ENCODE data around the gene GALNT12. TPM values are rescaled to one million over a fixed set of nuclear protein-coding genes. Genes with fewer than 3 reads are reported as not detected.

GALNT12 gene
- total RNA-seq, 2 donors from 2014 or later = 69.6 to 145 TPM

- H3K27ac ChIP-seq = no peak overlapping the region
- H3K36me3 ChIP-seq = no peaks in the 10 kb centered on the region
- no peak for DNase-seq
- TF ChIP-seq CTCF (IDR thresholded peaks at IDR 0.05) = no peak
- no peaks in the 10 kb centered on the region for H3K27me3 ChIP-seq
- intact Hi-C loops (cut with DNase I) = loop anchor here (5.0 kb wide), 1 partner anchor 473 kb away; no protein-coding TSS in a partner anchor
- no peak overlapping the region for H3K4me3 ChIP-seq
- H3K9ac ChIP-seq (ENCODE audit: low read depth in 2 of 2, low read length in 2 of 2) = no peak overlapping the region
- no peaks in the 10 kb centered on the region for H3K4me1 ChIP-seq
- H3K9me3 ChIP-seq = no peaks in the 10 kb centered on the region
Observed at GRCh38 chr9:98790134-98790841, 17.2 kb upstream of the GALNT12 start.

GRCh38 chr9:98790842-98791607 lies 16.4 kb upstream of the GALNT12 start:
- H3K36me3 ChIP-seq = no peaks in the 10 kb centered on the region
- H3K4me3 ChIP-seq = no peak overlapping the region
- TF ChIP-seq CTCF (IDR thresholded peaks at IDR 0.05) = peak; percentile 99
- no peak overlapping the region for H3K27ac ChIP-seq
- intact Hi-C loops (cut with DNase I) = loop anchor here (5.0 kb wide), 1 partner anchor 474 kb away; no protein-coding TSS in a partner anchor
- DNase-seq = peak; percentile 83
- no peak overlapping the region for H3K9ac ChIP-seq (ENCODE audit: low read depth in 2 of 2, low read length in 2 of 2)
- no peaks in the 10 kb centered on the region for H3K27me3 ChIP-seq
- no peaks in the 10 kb centered on the region for H3K4me1 ChIP-seq
- no peaks in the 10 kb centered on the region for H3K9me3 ChIP-seq

- intact Hi-C loops (cut with DNase I) = loop anchor here (5.0 kb wide), 1 partner anchor 475 kb away; no protein-coding TSS in a partner anchor
- H3K4me1 ChIP-seq = no peaks in the 10 kb centered on the region
Observed at GRCh38 chr9:98791608-98792490, 15.6 kb upstream of the GALNT12 start.

GRCh38 chr9:98793031-98793430 lies 14.4 kb upstream of the GALNT12 start:
- no peak overlapping the region for H3K27ac ChIP-seq
- no peak for DNase-seq
- no peaks in the 10 kb centered on the region for H3K9me3 ChIP-seq
- no peaks in the 10 kb centered on the region for H3K36me3 ChIP-seq
- no peak overlapping the region for H3K9ac ChIP-seq (ENCODE audit: low read depth in 2 of 2, low read length in 2 of 2)
- no peak overlapping the region for H3K4me3 ChIP-seq
- H3K4me1 ChIP-seq = no peaks in the 10 kb centered on the region
- no peaks in the 10 kb centered on the region for H3K27me3 ChIP-seq
- intact Hi-C loops (cut with DNase I) = loop anchor here (5.0 kb wide), 1 partner anchor 476 kb away; no protein-coding TSS in a partner anchor
- TF ChIP-seq CTCF (IDR thresholded peaks at IDR 0.05) = no peak

More at GRCh38 chr9:98791608-98792490, 15.6 kb upstream of the GALNT12 start:
- Histone ChIP-seq H3K9ac (ENCODE audit: low read depth in 2 of 2, low read length in 2 of 2) (no peak overlapping the region), H3K4me3 (no peak overlapping the region), H3K36me3 (no peaks in the 10 kb centered on the region), H3K27ac (no peak overlapping the region), H3K27me3 (no peaks in the 10 kb centered on the region), H3K9me3 (no peaks in the 10 kb centered on the region)
- no peak for TF ChIP-seq CTCF (IDR thresholded peaks at IDR 0.05)
- DNase-seq = no peak

- no peak overlapping the region for H3K27ac ChIP-seq
- no peak for DNase-seq
- H3K27me3 ChIP-seq = no peaks in the 10 kb centered on the region
- H3K36me3 ChIP-seq = no peaks in the 10 kb centered on the region
- H3K4me1 ChIP-seq = no peaks in the 10 kb centered on the region
- no peak for TF ChIP-seq CTCF (IDR thresholded peaks at IDR 0.05)
- H3K4me3 ChIP-seq = no peak overlapping the region
- intact Hi-C loops (cut with DNase I) = loop anchor here (5.0 kb wide), 1 partner anchor 478 kb away; no protein-coding TSS in a partner anchor
- no peaks in the 10 kb centered on the region for H3K9me3 ChIP-seq
- H3K9ac ChIP-seq (ENCODE audit: low read depth in 2 of 2, low read length in 2 of 2) = no peak overlapping the region
Observed at GRCh38 chr9:98794802-98795201, 12.7 kb upstream of the GALNT12 start.

All from colonic mucosa (tissue), 4 donors.